NCI-H146 treated with DMSO at 0.1 percent for 48 hours (cell line): ENCODE measurements around the gene ZBTB20.

Experiments used
- DNase-seq: peaks from one replicate; lab custom pipeline; 2025; ENCODE audit not compliant: unreplicated experiment; lab: John Stamatoyannopoulos, UW

ZBTB20 gene

GRCh38 chr3:115089481-115089880, 57.6 kb downstream of the ZBTB20 start:
- no peak for DNase-seq

- no peak for DNase-seq
Measured at GRCh38 chr3:115087512-115087911, 59.6 kb downstream of the ZBTB20 start.

- no peak for DNase-seq
Measured at GRCh38 chr3:115086344-115086743, 60.7 kb downstream of the ZBTB20 start.

- peak; percentile 40 for DNase-seq
Measured at GRCh38 chr3:115085197-115085865, 61.8 kb downstream of the ZBTB20 start.

GRCh38 chr3:115084686-115085085, 62.4 kb downstream of the ZBTB20 start:
- no peak for DNase-seq

- DNase-seq, result peak; percentile 27
Measured at GRCh38 chr3:115082260-115082659, 64.8 kb downstream of the ZBTB20 start.

- DNase-seq, result peak; percentile 31
Measured at GRCh38 chr3:115081444-115081843, 65.6 kb downstream of the ZBTB20 start.

- no peak for DNase-seq
Measured at GRCh38 chr3:115077501-115078250, 69.4 kb downstream of the ZBTB20 start.

GRCh38 chr3:115074502-115074901, 72.6 kb downstream of the ZBTB20 start:
- no peak for DNase-seq

- peak; percentile 69 for DNase-seq
Measured at GRCh38 chr3:115072265-115073021, 74.6 kb downstream of the ZBTB20 start.

GRCh38 chr3:115071601-115072000, 75.5 kb downstream of the ZBTB20 start:
- no peak for DNase-seq

- no peak for DNase-seq
Measured at GRCh38 chr3:115071166-115071565, 75.9 kb downstream of the ZBTB20 start.

GRCh38 chr3:115068799-115069198, 78.3 kb downstream of the ZBTB20 start:
- no peak for DNase-seq

GRCh38 chr3:115062412-115062956, 84.6 kb downstream of the ZBTB20 start:
- no peak for DNase-seq

GRCh38 chr3:115062009-115062408, 85.1 kb downstream of the ZBTB20 start:
- no peak for DNase-seq

- DNase-seq, result no peak
Measured at GRCh38 chr3:115052906-115053305, 94.2 kb downstream of the ZBTB20 start.

GRCh38 chr3:115042351-115042750, 104.7 kb downstream of the ZBTB20 start:
- no peak for DNase-seq

- peak; percentile 68 for DNase-seq
Measured at GRCh38 chr3:115040673-115041286, 106.3 kb downstream of the ZBTB20 start.

GRCh38 chr3:115040246-115040645, 106.8 kb downstream of the ZBTB20 start:
- no peak for DNase-seq

- no peak for DNase-seq
Measured at GRCh38 chr3:115038817-115039216, 108.3 kb downstream of the ZBTB20 start.

- no peak for DNase-seq
Measured at GRCh38 chr3:115022835-115023398, 124.2 kb downstream of the ZBTB20 start.
